CD14-positive monocyte (primary cell): Measurements from ENCODE around the gene RHOV. TPM values are rescaled to one million over a fixed set of nuclear protein-coding genes. Genes with fewer than 3 reads are reported as not detected.

ENCODE experiments used
- DNase-seq, 3 donors: peaks; one replicate each; pipeline ENCODE4 v3.0.0-alpha.2; 2011 to 2022
- H2AFZ ChIP-seq: 2 replicates; pipeline ENCODE4 v1.6.0; 2012; ENCODE audit warnings: mild to moderate bottlenecking, low read depth, low read length, inconsistent platforms; ENCODE audit not compliant: insufficient read depth, poor library complexity, severe bottlenecking
- H3K27ac ChIP-seq, 2 donors: 1 replicate in 1 of 2; 2 replicates in 1 of 2; pipeline ENCODE4 v1.5.1; 2012 to 2013; ENCODE audit warnings: low read length in 2 of 2, control low read depth in 1 of 2, inconsistent platforms in 1 of 2, low read depth in 1 of 2, mild to moderate bottlenecking in 1 of 2
- H3K27me3 ChIP-seq, 2 donors: one replicate each; pipeline versions ENCODE4 v1.6.0 to v1.6.1; 2011 to 2013; ENCODE audit warnings: low read length in 2 of 2; ENCODE audit not compliant: control insufficient read depth in 2 of 2, insufficient read depth in 2 of 2
- H3K36me3 ChIP-seq, 2 donors: replicated peaks in 1 of 2; 1 replicate in 1 of 2; 2 replicates in 1 of 2; pipeline versions ENCODE4 v1.5.1 to v1.6.1; 2012 to 2013; ENCODE audit warnings: low read length in 2 of 2, control low read depth in 1 of 2, inconsistent platforms in 1 of 2, mild to moderate bottlenecking in 1 of 2; ENCODE audit not compliant: insufficient read depth in 2 of 2, control insufficient read depth in 1 of 2
- H3K4me1 ChIP-seq, 2 donors: 1 replicate in 1 of 2; 2 replicates in 1 of 2; pipeline versions ENCODE4 v1.5.1 to v1.6.1; 2012 to 2013; ENCODE audit warnings: low read length in 2 of 2, control low read depth in 1 of 2, inconsistent platforms in 1 of 2, mild to moderate bottlenecking in 1 of 2, moderate library complexity in 1 of 2; ENCODE audit not compliant: insufficient read depth in 2 of 2, control insufficient read depth in 1 of 2
- H3K4me2 ChIP-seq: replicated peaks from 2 replicates; pipeline ENCODE3; 2012; ENCODE audit warnings: low read length, moderate library complexity, mild to moderate bottlenecking; ENCODE audit not compliant: poor library complexity, severe bottlenecking; ENCODE audit errors: extremely low read depth
- H3K4me3 ChIP-seq, 3 experiments: fragments of 200-600 bp in 1 of 3; sonication (generic) in 1 of 3; replicated peaks in 1 of 3; 1 replicate in 2 of 3; 2 replicates in 1 of 3; pipeline ENCODE4 v1.5.1; 2011 to 2013; ENCODE audit warnings: low read length in 3 of 3, mild to moderate bottlenecking in 3 of 3, control low read depth in 2 of 3, low read depth in 2 of 3, inconsistent platforms in 1 of 3, moderate library complexity in 1 of 3
- H3K79me2 ChIP-seq: 2 replicates; pipeline ENCODE4 v1.6.0; 2012; ENCODE audit warnings: mild to moderate bottlenecking, control low read depth, inconsistent platforms, low read length, moderate library complexity; ENCODE audit not compliant: insufficient read depth
- H3K9ac ChIP-seq: 2 replicates; pipeline ENCODE4 v1.6.0; 2017; ENCODE audit warnings: low read length, mild to moderate bottlenecking; ENCODE audit not compliant: insufficient read depth, poor library complexity, severe bottlenecking
- H3K9me3 ChIP-seq, 2 donors: replicated peaks in 1 of 2; 1 replicate in 1 of 2; 2 replicates in 1 of 2; pipeline versions ENCODE4 v1.5.1 to v1.6.1; 2012 to 2013; ENCODE audit warnings: low read length in 2 of 2, control low read depth in 1 of 2; ENCODE audit not compliant: control insufficient read depth in 1 of 2, insufficient read depth in 1 of 2
- H4K20me1 ChIP-seq: 2 replicates; pipeline ENCODE4 v1.6.0; 2012; ENCODE audit warnings: mild to moderate bottlenecking, low read length, control low read depth, moderate library complexity; ENCODE audit not compliant: insufficient read depth
- H3K27ac Mint-ChIP-seq, 7 donors: one replicate each; pipeline ENCODE4 v1.8.0; 2020; ENCODE audit warnings: mild to moderate bottlenecking in 7 of 7, mixed read lengths in 7 of 7, moderate library complexity in 6 of 7, inconsistent platforms in 2 of 7
- H3K27me3 Mint-ChIP-seq, 3 donors: one replicate each; pipeline ENCODE4 v1.8.0; 2021 to 2022; ENCODE audit warnings: low read depth in 3 of 3, mild to moderate bottlenecking in 3 of 3, mixed read lengths in 3 of 3, moderate library complexity in 3 of 3, inconsistent platforms in 1 of 3
- H3K36me3 Mint-ChIP-seq, 2 donors: one replicate each; pipeline ENCODE4 v1.8.0; 2020; ENCODE audit warnings: mixed read lengths in 2 of 2, inconsistent platforms in 1 of 2, mild to moderate bottlenecking in 1 of 2
- H3K4me1 Mint-ChIP-seq: one replicate; pipeline ENCODE4 v1.8.0; 2020; ENCODE audit warnings: mild to moderate bottlenecking, mixed read lengths
- H3K4me3 Mint-ChIP-seq, 2 donors: one replicate each; pipeline ENCODE4 v1.8.0; 2020; ENCODE audit warnings: mild to moderate bottlenecking in 2 of 2, mixed read lengths in 2 of 2, moderate library complexity in 1 of 2
- H3K9me3 Mint-ChIP-seq, 7 donors: one replicate each; pipeline ENCODE4 v1.8.0; 2020 to 2022; ENCODE audit warnings: mixed read lengths in 7 of 7, mild to moderate bottlenecking in 6 of 7, moderate library complexity in 6 of 7, inconsistent platforms in 2 of 7
- CTCF ChIP-seq: fragments of 200-600 bp; IDR thresholded peaks from one replicate; pipeline ENCODE4 v1.8.0; 2022; ENCODE audit warnings: antibody characterized with exemption, mild to moderate bottlenecking
- WGBS: methylation state at CpG from one replicate; pipeline ENCODE4 v1.1.5; 2013; ENCODE audit warnings: missing lambda C conversion rate; ENCODE audit not compliant: insufficient coverage; 5-methylcytosine and 5-hydroxymethylcytosine counted together
- intact Hi-C, 2 donors: fragments of 100-400 bp; cut with micrococcal nuclease; formaldehyde crosslinking; loops; one replicate each; pipeline versions ENCODE4 v1.15.0 to v1.15.1; 2023
- polyA plus RNA-seq, 3 donors: library from polyadenylated mRNA; depleted of rRNA in 1 of 3; unstranded in 2 of 3; stranded (reverse) in 1 of 3; fragments of 300-500 nt in 2 of 3; fragments of >200 nt in 1 of 3; fragmentation: Illumina TruSeq in 2 of 3; gene quantifications; 1 replicate in 2 of 3; 2 replicates in 1 of 3; pipeline ENCODE4 v1.2.3, GENCODE V29; 2012 to 2021

RHOV gene
- polyA plus RNA-seq, 3 donors: 0.08 TPM; not detected in 2

GRCh38 chr15:40855706-40856234, 18.3 kb downstream of the RHOV start:
- Mint-ChIP-seq H3K27me3 (peaks cover 2 to 7% (median 4%) of the 10 kb centered on the region in 3 donors), H3K9me3 (peaks cover 0 to 3% (median 0%) of the 10 kb centered on the region in 7 donors), H3K27ac (peak overlapping the region in 1 of 7 donors; percentile 43), H3K4me1 (peaks cover 33% of the 10 kb centered on the region), H3K36me3 (peaks cover 42 to 72% of the 10 kb centered on the region in 2 donors), H3K4me3 (no peak overlapping the region)
- Histone ChIP-seq H3K4me1 (peaks cover 31 to 40% of the 10 kb centered on the region in 2 donors), H3K27me3 (no peaks in the 10 kb centered on the region), H4K20me1 (peaks cover 12% of the 10 kb centered on the region), H3K9ac (no peak overlapping the region), H3K9me3 (no peaks in the 10 kb centered on the region), H3K4me3 (no peak overlapping the region), H3K27ac (no peak overlapping the region), H3K79me2 (no peaks in the 10 kb centered on the region), H3K36me3 (peaks cover 38 to 53% of the 10 kb centered on the region in 2 donors), H3K4me2 (no peak overlapping the region), H2AFZ (no peak overlapping the region)
- WGBS: 100% methylated on average over 7 of the region's 13 CpGs
- no peak for TF ChIP-seq CTCF
- no peak for DNase-seq
- intact Hi-C loops: loop anchor here in 1 of 2 donors (2.0 kb wide), 1 partner anchor 167 kb away; no protein-coding TSS in a partner anchor

- no peak overlapping the region for H3K27ac Mint-ChIP-seq
- 82% methylated on average over 4 of the region's 10 CpGs for WGBS
- Histone ChIP-seq H3K4me2 (no peak overlapping the region), H3K9ac (no peak overlapping the region), H3K27ac (no peak overlapping the region), H4K20me1 (peaks cover 15% of the 10 kb centered on the region), H3K79me2 (no peaks in the 10 kb centered on the region), H3K4me1 (peaks cover 18 to 24% of the 10 kb centered on the region in 2 donors), H3K27me3 (no peaks in the 10 kb centered on the region), H3K36me3 (peaks cover 42 to 58% of the 10 kb centered on the region in 2 donors), H3K9me3 (no peaks in the 10 kb centered on the region), H2AFZ (no peak overlapping the region), H3K4me3 (no peak overlapping the region)
- intact Hi-C loops: no loop called here
- no peak overlapping the region for H3K4me3 Mint-ChIP-seq
- H3K4me1 Mint-ChIP-seq: peaks cover 20% of the 10 kb centered on the region
- TF ChIP-seq CTCF: no peak
- DNase-seq: no peak
- H3K9me3 Mint-ChIP-seq: peaks cover 0 to 3% (median 0%) of the 10 kb centered on the region in 7 donors
- peaks cover 3 to 7% (median 4%) of the 10 kb centered on the region in 3 donors for H3K27me3 Mint-ChIP-seq
- H3K36me3 Mint-ChIP-seq: peaks cover 55 to 81% of the 10 kb centered on the region in 2 donors
These were observed 19.9 kb downstream of the RHOV start for GRCh38 chr15:40854161-40854560.
